GM18517 (cell line): Measurements from ENCODE around the gene RHOH.
"Not testable (repeated sequence)": the region's sequence is repeated elsewhere in the genome, so short reads cannot be mapped to it uniquely, and the experiment has no call there.

ENCODE experiments used
- ATAC-seq: cut with Tn5 transposase; IDR thresholded peaks from one replicate; pipeline ENCODE4 v1.9.1; 2021; ENCODE audit warnings: mild to moderate bottlenecking, moderate library complexity; ENCODE audit not compliant: unreplicated experiment

Gene RHOH

DNA sequence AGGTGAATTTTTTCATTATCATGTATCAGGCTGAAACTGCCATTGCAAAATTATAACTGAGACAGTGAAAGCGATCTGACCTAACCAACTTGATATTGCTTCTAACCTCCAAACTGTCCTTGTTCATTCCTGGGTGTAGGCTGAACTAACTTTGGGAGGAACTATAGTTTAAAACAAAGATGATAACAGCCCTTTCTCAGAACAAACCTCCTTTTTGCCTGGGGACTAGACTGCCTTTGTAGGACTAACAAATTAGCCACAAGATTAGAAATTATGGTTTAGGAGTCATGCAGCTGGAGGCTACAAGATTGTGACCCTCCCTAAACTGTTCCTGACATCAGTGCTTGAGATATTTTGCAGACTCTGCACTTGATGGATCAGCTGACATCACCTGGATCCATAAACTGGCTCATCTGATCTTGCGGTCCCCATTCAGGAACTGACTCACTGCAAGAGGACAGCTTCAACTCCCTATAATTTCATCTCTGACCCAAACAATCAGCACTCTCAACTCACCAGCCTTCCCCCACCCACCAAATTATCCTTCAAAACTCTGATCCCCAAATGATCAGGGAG lies 93.9 kb downstream of the RHOH start:
- ATAC-seq = not testable (repeated sequence)

GRCh38 chr4:40292313-40292759 lies 95.5 kb downstream of the RHOH start:
- ATAC-seq = no peak

DNA sequence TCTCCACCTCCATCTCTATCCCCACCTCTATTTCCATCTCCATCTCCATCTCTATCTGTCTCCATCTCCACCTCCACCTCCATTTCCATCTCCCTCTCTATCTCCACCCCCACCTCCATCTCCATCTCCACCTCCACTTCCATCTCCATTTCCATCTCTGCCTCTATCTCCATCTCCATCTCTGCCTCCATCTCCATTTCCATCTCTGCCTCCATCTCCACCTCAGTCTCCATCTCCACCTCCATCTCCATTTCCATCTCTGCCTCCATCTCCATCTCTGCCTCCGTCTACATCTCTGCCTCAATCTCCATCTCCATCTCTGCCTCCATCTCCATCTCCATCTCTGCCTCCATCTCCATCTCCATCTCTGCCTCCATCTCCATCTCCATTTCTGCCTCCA lies 97.5 kb downstream of the RHOH start:
- no peak for ATAC-seq

GRCh38 chr4:40295030-40295429 lies 98.2 kb downstream of the RHOH start:
- not testable (repeated sequence) for ATAC-seq

- ATAC-seq = no peak
Measured at GRCh38 chr4:40295572-40295971, 98.7 kb downstream of the RHOH start.
